OCI-LY7 (cell line): ENCODE measurements around the gene USP37. TPM values are rescaled to one million over a fixed set of nuclear protein-coding genes. Genes with fewer than 3 reads are reported as not detected.

Source experiments
- BruUV-seq: library from RNA; stranded (reverse); fragments of 400-500 nt; replicated peaks from 2 replicates; lab custom pipeline; 2021; lab: Mats Ljungman, UMichigan
- CTCF ChIA-PET: fragments of 300-600 bp; sonication (Branson Sonifier 250); formaldehyde crosslinking; loops from one replicate; lab custom pipeline; 2022; ENCODE audit warnings: antibody characterized with exemption; ENCODE audit not compliant: unreplicated experiment; lab: Charles Lee
- POLR2A ChIA-PET: fragments of 300-600 bp; sonication (Branson Sonifier 250); formaldehyde crosslinking; loops from one replicate; lab custom pipeline; 2022; ENCODE audit warnings: antibody characterized with exemption; lab: Charles Lee
- DNase-seq: peaks from one replicate; pipeline ENCODE4 v3.0.0-alpha.2; 2015; ENCODE audit warnings: low spot score
- H2AFZ ChIP-seq: fragments of 200-600 bp; sonication (generic), shearing (Covaris generic); 2 replicates; pipeline ENCODE4 v1.6.1; 2014; ENCODE audit warnings: mild to moderate bottlenecking, antibody characterized with exemption, low read length, moderate library complexity
- H3K27ac ChIP-seq: fragments of 200-600 bp; sonication (generic); 2 replicates; pipeline ENCODE4 v1.5.1; 2014; ENCODE audit warnings: mixed run types, low read depth, mild to moderate bottlenecking, moderate library complexity, low read length, inconsistent platforms; ENCODE audit not compliant: poor library complexity, severe bottlenecking
- H3K36me3 ChIP-seq: fragments of 200-600 bp; sonication (generic); 2 replicates; pipeline ENCODE4 v1.6.1; 2014; ENCODE audit warnings: mild to moderate bottlenecking, antibody characterized with exemption, low read length, moderate library complexity, mixed read lengths; ENCODE audit not compliant: insufficient read depth
- H3K4me1 ChIP-seq: fragments of 200-600 bp; sonication (generic); 2 replicates; pipeline ENCODE4 v1.5.1; 2014; ENCODE audit warnings: mild to moderate bottlenecking, low read length; ENCODE audit not compliant: insufficient read depth, poor library complexity, severe bottlenecking
- H3K4me2 ChIP-seq: fragments of 200-600 bp; sonication (generic); 2 replicates; pipeline ENCODE4 v1.6.1; 2014; ENCODE audit warnings: mild to moderate bottlenecking, low read length
- H3K4me3 ChIP-seq: fragments of 200-600 bp; sonication (generic); 2 replicates; pipeline ENCODE4 v1.5.1; 2014; ENCODE audit warnings: mild to moderate bottlenecking, low read depth, low read length; ENCODE audit not compliant: poor library complexity, severe bottlenecking
- H3K79me2 ChIP-seq: fragments of 200-600 bp; sonication (generic); 2 replicates; pipeline ENCODE4 v1.6.1; 2016; ENCODE audit warnings: low read depth, mild to moderate bottlenecking, low read length, moderate library complexity, mixed read lengths; ENCODE audit not compliant: insufficient read depth
- H3K9me2 ChIP-seq: fragments of 200-600 bp; sonication (generic); 2 replicates; pipeline ENCODE4 v1.6.1; 2016; ENCODE audit warnings: mild to moderate bottlenecking, low read length, mixed read lengths; ENCODE audit not compliant: insufficient read depth
- H3K9me3 ChIP-seq: fragments of 200-600 bp; sonication (generic); 2 replicates; pipeline ENCODE4 v1.6.1; 2014; ENCODE audit warnings: mild to moderate bottlenecking, mixed run types, low read length, mixed read lengths
- H4K20me1 ChIP-seq: fragments of 200-600 bp; sonication (generic); 2 replicates; pipeline ENCODE4 v1.6.1; 2014; ENCODE audit warnings: mild to moderate bottlenecking, antibody characterized with exemption, low read length, moderate library complexity, mixed read lengths; ENCODE audit not compliant: insufficient read depth
- CTCF ChIP-seq: fragments of 200-600 bp; sonication (generic); conservative IDR thresholded peaks from 2 replicates; pipeline ENCODE4 v1.5.1; 2014; ENCODE audit warnings: mild to moderate bottlenecking, antibody characterized with exemption, low read length, moderate library complexity, mixed read lengths
- EZH2phosphoT487 ChIP-seq: fragments of 200-600 bp; sonication (generic); IDR thresholded peaks from 2 replicates; pipeline ENCODE4 v1.6.1; 2018; ENCODE audit warnings: low read depth, borderline replicate concordance, mild to moderate bottlenecking, mixed run types, antibody characterized with exemption, low read length, moderate library complexity, mixed read lengths
- intact Hi-C: fragments of 100-400 bp; cut with micrococcal nuclease; formaldehyde crosslinking; loops from one replicate; pipeline ENCODE4 v1.10.0; 2022; ENCODE audit not compliant: unreplicated experiment
- total RNA-seq, 2 experiments: library from RNA; depleted of rRNA in 1 of 2; stranded (reverse); fragments of >200 nt in 1 of 2; shearing (Covaris generic) in 1 of 2; gene quantifications; 2 replicates each; pipeline ENCODE4 v1.2.3, GENCODE V29; 2014 to 2022

USP37 gene
- total RNA-seq, 2 experiments from 2014 or later = 23.3 to 32.4 TPM

GRCh38 chr2:218445602-218446001 is 122.5 kb downstream of the USP37 start:
- Histone ChIP-seq H3K9me3 (no peaks in the 10 kb centered on the region), H2AFZ (no peak overlapping the region), H3K4me1 (no peaks in the 10 kb centered on the region), H3K36me3 (peaks cover 26% of the 10 kb centered on the region), H3K9me2 (no peaks in the 10 kb centered on the region), H4K20me1 (no peaks in the 10 kb centered on the region), H3K79me2 (no peaks in the 10 kb centered on the region), H3K27ac (no peak overlapping the region), H3K4me2 (no peak overlapping the region), H3K4me3 (no peak overlapping the region)
- intact Hi-C loops = no loop called here
- TF ChIP-seq EZH2phosphoT487 (no peak), CTCF (no peak)
- CTCF ChIA-PET = no interaction called here
- DNase-seq = no peak
- POLR2A ChIA-PET = no interaction called here
- no TSS peak for BruUV-seq

GRCh38 chr2:218444692-218445357 is 123.3 kb downstream of the USP37 start:
- DNase-seq = no peak
- Histone ChIP-seq H3K79me2 (no peaks in the 10 kb centered on the region), H3K9me3 (no peaks in the 10 kb centered on the region), H2AFZ (no peak overlapping the region), H4K20me1 (no peaks in the 10 kb centered on the region), H3K4me2 (no peak overlapping the region), H3K4me3 (no peak overlapping the region), H3K4me1 (no peaks in the 10 kb centered on the region), H3K36me3 (peaks cover 19% of the 10 kb centered on the region), H3K9me2 (no peaks in the 10 kb centered on the region), H3K27ac (no peak overlapping the region)
- BruUV-seq = no TSS peak
- CTCF ChIA-PET = no interaction called here
- intact Hi-C loops = no loop called here
- TF ChIP-seq EZH2phosphoT487 (no peak), CTCF (no peak)
- POLR2A ChIA-PET = no interaction called here

- ChIA-PET POLR2A (interaction anchor here (0.8 kb wide), 1 partner anchor 23 kb away, joined by 7 read pairs; no protein-coding TSS in a partner anchor), CTCF (no interaction called here)
- no peak overlapping the region for H3K4me2 ChIP-seq
- H3K9me2 ChIP-seq = no peaks in the 10 kb centered on the region
- intact Hi-C loops = loop anchor here (10.0 kb wide), 1 partner anchor 406 kb away; no protein-coding TSS in a partner anchor
- peaks cover 9% of the 10 kb centered on the region for H3K4me1 ChIP-seq
- no peaks in the 10 kb centered on the region for H3K79me2 ChIP-seq
- DNase-seq = peak; percentile 25
- no peak overlapping the region for H3K4me3 ChIP-seq
- no TSS peak for BruUV-seq
- no peak overlapping the region for H2AFZ ChIP-seq
- no peaks in the 10 kb centered on the region for H3K36me3 ChIP-seq
- no peak overlapping the region for H3K27ac ChIP-seq
- no peaks in the 10 kb centered on the region for H3K9me3 ChIP-seq
- no peak for TF ChIP-seq CTCF
- no peak for TF ChIP-seq EZH2phosphoT487
- H4K20me1 ChIP-seq = no peaks in the 10 kb centered on the region
These were observed 129.6 kb downstream of the USP37 start for GRCh38 chr2:218438596-218438995.
